GM18507 (cell line): Measurements from ENCODE around the gene KRTAP20-1.

Experiments used
- DNase-seq: peaks from one replicate; pipeline ENCODE4 v3.0.0; 2011; ENCODE audit warnings: low read depth; ENCODE audit not compliant: insufficient read length; ENCODE audit errors: extremely low spot score
- FAIRE-seq: peaks from 2 replicates; lab custom pipeline; 2011; peaks lifted over from hg19 to GRCh38; lab: Jason Lieb, UNC

KRTAP20-1 gene

GRCh38 chr21:30638686-30639085 is 22.5 kb downstream of the KRTAP20-1 start:
- FAIRE-seq (no peak), DNase-seq (no peak)

GRCh38 chr21:30642564-30642963 is 26.3 kb downstream of the KRTAP20-1 start, which contains the start of gene KRTAP20-3:
KRTAP20-3 (plus strand) TSS chr21:30642864.
- DNase-seq, result no peak
- FAIRE-seq, result no peak

GRCh38 chr21:30646904-30647414 is 30.7 kb downstream of the KRTAP20-1 start:
- FAIRE-seq (no peak), DNase-seq (no peak)

- DNase-seq, result no peak
- FAIRE-seq, result no peak
Observed at GRCh38 chr21:30652891-30653290, 36.7 kb downstream of the KRTAP20-1 start.
